DOHH2 (cell line): Measurements from ENCODE around the gene TRIM41.

Experiments used
- H3F3A ChIP-seq: fragments of 200-600 bp; sonication (generic), shearing (Covaris generic); 2 replicates; pipeline ENCODE4 v1.6.0; 2016; ENCODE audit warnings: antibody characterized with exemption, mild to moderate bottlenecking; ENCODE audit not compliant: control insufficient read depth, insufficient read depth
- H3K27ac ChIP-seq: fragments of 200-600 bp; sonication (generic); 2 replicates; pipeline ENCODE4 v1.5.1; 2014; ENCODE audit warnings: low read depth, mild to moderate bottlenecking, low read length, moderate library complexity
- H3K27me3 ChIP-seq: fragments of 200-600 bp; sonication (generic); 2 replicates; pipeline ENCODE4 v1.6.1; 2014; ENCODE audit warnings: mild to moderate bottlenecking, low read length, mixed read lengths; ENCODE audit not compliant: control insufficient read depth
- H3K36me3 ChIP-seq: fragments of 200-600 bp; sonication (generic); 2 replicates; pipeline ENCODE4 v1.6.1; 2014; ENCODE audit warnings: mild to moderate bottlenecking, low read length, moderate library complexity, mixed read lengths; ENCODE audit not compliant: control insufficient read depth
- H3K4me1 ChIP-seq: fragments of 200-600 bp; sonication (generic); 2 replicates; pipeline ENCODE4 v1.6.1; 2014; ENCODE audit warnings: mild to moderate bottlenecking, low read length, mixed read lengths; ENCODE audit not compliant: control insufficient read depth
- H3K4me2 ChIP-seq: fragments of 200-600 bp; sonication (generic); 2 replicates; pipeline ENCODE4 v1.6.0; 2014; ENCODE audit warnings: mild to moderate bottlenecking, low read length, moderate library complexity
- H3K4me3 ChIP-seq: fragments of 200-600 bp; sonication (generic); 2 replicates; pipeline ENCODE4 v1.5.1; 2014; ENCODE audit warnings: mild to moderate bottlenecking, low read length, mixed read lengths
- H3K79me2 ChIP-seq: fragments of 200-600 bp; sonication (generic); 2 replicates; pipeline ENCODE4 v1.6.1; 2014; ENCODE audit warnings: mild to moderate bottlenecking, low read length, mixed read lengths; ENCODE audit not compliant: control insufficient read depth
- H3K9me2 ChIP-seq: fragments of 200-600 bp; sonication (generic); replicated peaks from 2 replicates; pipeline ENCODE4 v1.6.1; 2014; ENCODE audit warnings: mild to moderate bottlenecking, low read length, mixed read lengths; ENCODE audit not compliant: control insufficient read depth
- H3K9me3 ChIP-seq: fragments of 200-600 bp; sonication (generic); 2 replicates; pipeline ENCODE4 v1.6.1; 2014; ENCODE audit warnings: antibody characterized with exemption, low read length, mixed read lengths; ENCODE audit not compliant: control insufficient read depth, insufficient read depth
- H4K20me1 ChIP-seq: fragments of 200-600 bp; sonication (generic); 2 replicates; pipeline ENCODE4 v1.6.0; 2014; ENCODE audit warnings: low read depth, mild to moderate bottlenecking, antibody characterized with exemption, low read length, moderate library complexity; ENCODE audit not compliant: control insufficient read depth, insufficient read depth
- EZH2phosphoT487 ChIP-seq: fragments of 200-600 bp; sonication (generic); IDR thresholded peaks from 2 replicates; pipeline ENCODE4 v1.6.1; 2017; ENCODE audit warnings: borderline replicate concordance, mild to moderate bottlenecking, antibody characterized with exemption, low read length, moderate library complexity, mixed read lengths
- TF ChIP-seq, protein P1 (sequence below): fragments of 200-600 bp; sonication (generic); IDR thresholded peaks from one replicate; pipeline ENCODE4 v1.5.1; 2014; ENCODE audit warnings: antibody characterized with exemption, mild to moderate bottlenecking, low read depth, low read length; ENCODE audit not compliant: poor library complexity, severe bottlenecking

The TRIM41 gene

DNA sequence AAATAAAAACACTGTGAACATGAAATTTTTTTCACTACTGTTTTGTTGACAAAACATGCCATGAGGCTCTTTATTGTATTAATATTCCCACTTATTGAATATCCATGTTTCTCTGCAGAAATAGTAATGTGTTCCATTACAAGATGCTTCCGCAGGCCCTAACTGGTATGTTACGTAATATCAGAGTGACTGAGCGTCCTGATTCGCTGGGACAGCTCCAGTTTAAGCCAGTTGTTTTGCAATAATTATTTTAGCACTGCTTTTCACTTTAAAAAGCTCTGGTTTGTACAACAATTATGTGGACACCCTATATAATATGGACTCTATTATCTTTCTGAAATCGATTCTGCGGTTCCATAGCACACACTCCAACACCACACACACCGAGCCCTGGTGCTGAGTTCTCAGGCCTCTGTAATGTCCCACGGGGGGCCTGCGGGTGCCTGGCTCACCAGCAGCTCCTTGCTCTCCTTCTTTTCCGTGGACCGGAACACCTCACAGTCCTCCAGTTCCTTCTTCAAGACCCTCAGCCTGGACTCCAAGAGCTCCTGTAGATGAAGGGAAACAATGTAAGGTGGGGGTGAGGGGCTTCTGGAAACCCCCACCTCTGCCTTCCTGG lies 19.9 kb upstream of the TRIM41 start:
- Histone ChIP-seq H3K9me3 (no peaks in the 10 kb centered on the region), H3K9me2 (no peaks in the 10 kb centered on the region), H3K79me2 (no peaks in the 10 kb centered on the region), H4K20me1 (no peaks in the 10 kb centered on the region), H3K4me1 (peaks cover 59% of the 10 kb centered on the region), H3F3A (peaks cover 24% of the 10 kb centered on the region), H3K4me2 (no peak overlapping the region), H3K27me3 (peaks cover 63% of the 10 kb centered on the region), H3K27ac (no peak overlapping the region), H3K36me3 (no peaks in the 10 kb centered on the region), H3K4me3 (no peak overlapping the region)
- TF ChIP-seq, protein P1, sequence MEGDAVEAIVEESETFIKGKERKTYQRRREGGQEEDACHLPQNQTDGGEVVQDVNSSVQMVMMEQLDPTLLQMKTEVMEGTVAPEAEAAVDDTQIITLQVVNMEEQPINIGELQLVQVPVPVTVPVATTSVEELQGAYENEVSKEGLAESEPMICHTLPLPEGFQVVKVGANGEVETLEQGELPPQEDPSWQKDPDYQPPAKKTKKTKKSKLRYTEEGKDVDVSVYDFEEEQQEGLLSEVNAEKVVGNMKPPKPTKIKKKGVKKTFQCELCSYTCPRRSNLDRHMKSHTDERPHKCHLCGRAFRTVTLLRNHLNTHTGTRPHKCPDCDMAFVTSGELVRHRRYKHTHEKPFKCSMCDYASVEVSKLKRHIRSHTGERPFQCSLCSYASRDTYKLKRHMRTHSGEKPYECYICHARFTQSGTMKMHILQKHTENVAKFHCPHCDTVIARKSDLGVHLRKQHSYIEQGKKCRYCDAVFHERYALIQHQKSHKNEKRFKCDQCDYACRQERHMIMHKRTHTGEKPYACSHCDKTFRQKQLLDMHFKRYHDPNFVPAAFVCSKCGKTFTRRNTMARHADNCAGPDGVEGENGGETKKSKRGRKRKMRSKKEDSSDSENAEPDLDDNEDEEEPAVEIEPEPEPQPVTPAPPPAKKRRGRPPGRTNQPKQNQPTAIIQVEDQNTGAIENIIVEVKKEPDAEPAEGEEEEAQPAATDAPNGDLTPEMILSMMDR = no peak
- no peak for TF ChIP-seq EZH2phosphoT487

- H3K27me3 ChIP-seq = peaks cover 63% of the 10 kb centered on the region
These were observed 19.3 kb upstream of the TRIM41 start for GRCh38 chr5:181203777-181204112.

GRCh38 chr5:181204113-181204825 lies 18.8 kb upstream of the TRIM41 start:
- Histone ChIP-seq H3K4me1 (peaks cover 50% of the 10 kb centered on the region), H3K27me3 (peaks cover 63% of the 10 kb centered on the region), H3K4me2 (peak overlapping the region; percentile 83), H3K9me2 (no peaks in the 10 kb centered on the region), H4K20me1 (no peaks in the 10 kb centered on the region), H3K9me3 (no peaks in the 10 kb centered on the region), H3K79me2 (no peaks in the 10 kb centered on the region), H3K4me3 (peak overlapping the region; percentile 80), H3K36me3 (no peaks in the 10 kb centered on the region), H3F3A (peaks cover 19% of the 10 kb centered on the region), H3K27ac (no peak overlapping the region)
- TF ChIP-seq, protein P1 = no peak
- no peak for TF ChIP-seq EZH2phosphoT487

More at GRCh38 chr5:181203777-181204112, 19.3 kb upstream of the TRIM41 start:
- Histone ChIP-seq H3K4me1 (peaks cover 55% of the 10 kb centered on the region), H3K9me2 (no peaks in the 10 kb centered on the region), H3K4me2 (peak overlapping the region; percentile 83), H3K9me3 (no peaks in the 10 kb centered on the region), H3K36me3 (no peaks in the 10 kb centered on the region), H3K79me2 (no peaks in the 10 kb centered on the region), H3K27ac (no peak overlapping the region), H3F3A (peaks cover 24% of the 10 kb centered on the region), H3K4me3 (peak overlapping the region; percentile 80), H4K20me1 (no peaks in the 10 kb centered on the region)
- TF ChIP-seq, protein P1 = no peak
- TF ChIP-seq EZH2phosphoT487 = no peak
